CD4-positive, alpha-beta T cell treated with Interferon gamma for 1 hour (primary cell): ENCODE data around the gene FAM222A.

ENCODE experiments used
- DNase-seq: peaks from one replicate; pipeline ENCODE4 v3.0.0-alpha.2; 2020

FAM222A gene

GRCh38 chr12:109713187-109714070 lies at the start of gene FAM222A:
Gene FAM222A (plus strand): TSS chr12:109713825. CDS start chr12:109744147, 30,322 bp downstream.
- DNase-seq: peak; percentile 98

DNA sequence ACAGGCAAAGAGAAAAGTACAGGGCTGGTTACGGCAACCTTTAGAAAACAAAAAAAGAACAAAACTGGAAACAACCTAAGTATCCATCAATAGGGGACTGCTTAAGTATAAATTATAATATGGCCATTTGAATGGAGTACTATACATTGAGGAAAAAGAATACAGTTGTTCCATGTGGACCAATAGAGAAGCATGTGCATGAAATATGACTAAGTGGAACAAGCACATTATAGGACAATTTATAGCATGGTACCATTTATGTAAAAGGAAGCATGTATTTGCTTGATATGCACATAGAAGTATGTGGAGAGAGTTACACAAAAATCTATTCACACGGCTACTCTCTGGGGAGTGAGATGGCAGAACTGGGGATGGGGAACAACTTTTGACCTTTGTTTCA lies 49.2 kb upstream of the FAM222A start:
- no peak for DNase-seq

DNA sequence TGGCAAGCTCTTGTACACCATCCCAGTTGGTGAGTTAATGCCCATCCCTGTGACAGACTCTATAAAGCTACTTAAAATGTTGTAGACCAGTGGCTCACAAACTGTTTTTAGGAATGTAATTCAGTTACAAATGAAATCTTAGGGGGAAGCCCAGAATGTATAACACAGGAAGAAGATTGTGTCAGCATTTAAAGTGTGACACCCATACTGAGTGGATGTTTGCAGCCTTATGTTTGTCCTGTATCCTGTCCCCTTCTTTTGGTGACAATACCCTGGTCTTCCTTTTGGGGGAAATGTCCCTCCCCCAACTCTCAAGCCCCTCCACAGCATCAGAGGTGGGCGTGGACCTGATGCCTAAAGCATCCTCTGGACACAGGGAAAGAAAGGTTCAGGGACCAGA lies 47.6 kb upstream of the FAM222A start:
- no peak for DNase-seq

DNA sequence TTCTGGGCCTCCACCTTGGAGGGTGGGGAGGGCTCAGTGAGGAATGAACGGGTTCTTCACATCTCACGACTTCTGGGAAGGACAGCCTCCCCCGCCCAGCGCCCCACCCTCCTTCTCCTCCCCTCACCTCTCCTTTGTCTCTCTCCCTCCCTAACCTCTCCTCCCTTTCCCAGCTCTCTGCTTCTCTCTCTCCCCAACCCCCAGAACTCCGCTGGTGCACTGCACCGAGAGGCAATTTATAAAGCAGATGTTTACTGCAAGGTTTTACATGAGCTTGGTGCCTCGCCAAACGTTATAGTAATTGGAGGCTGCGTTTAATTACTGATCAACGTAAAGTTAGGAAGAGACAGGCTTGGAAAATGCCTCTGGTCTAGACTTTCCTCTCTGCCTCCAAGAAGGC lies 42.9 kb upstream of the FAM222A start:
- no peak for DNase-seq

DNA sequence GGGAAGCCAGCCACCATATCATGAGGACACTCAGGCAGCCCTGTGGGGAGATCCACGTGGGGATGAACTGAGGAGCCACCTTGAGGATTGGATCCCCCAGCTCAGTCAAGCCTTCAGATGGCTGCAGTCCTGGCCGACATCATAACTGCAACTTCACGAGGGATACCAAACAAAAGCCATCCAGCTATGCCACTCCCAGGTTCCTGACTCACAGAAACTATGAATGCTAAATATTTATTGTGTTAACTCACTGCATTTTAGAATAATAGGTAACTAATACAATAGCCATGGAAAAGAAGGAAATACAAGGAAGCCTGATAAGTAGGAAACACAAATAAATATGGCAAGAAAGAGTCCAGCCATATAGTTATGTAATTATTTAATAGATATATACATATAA lies 42.1 kb upstream of the FAM222A start:
- DNase-seq: no peak

- DNase-seq: no peak
These were observed 40.2 kb upstream of the FAM222A start for GRCh38 chr12:109673379-109673778.

DNA sequence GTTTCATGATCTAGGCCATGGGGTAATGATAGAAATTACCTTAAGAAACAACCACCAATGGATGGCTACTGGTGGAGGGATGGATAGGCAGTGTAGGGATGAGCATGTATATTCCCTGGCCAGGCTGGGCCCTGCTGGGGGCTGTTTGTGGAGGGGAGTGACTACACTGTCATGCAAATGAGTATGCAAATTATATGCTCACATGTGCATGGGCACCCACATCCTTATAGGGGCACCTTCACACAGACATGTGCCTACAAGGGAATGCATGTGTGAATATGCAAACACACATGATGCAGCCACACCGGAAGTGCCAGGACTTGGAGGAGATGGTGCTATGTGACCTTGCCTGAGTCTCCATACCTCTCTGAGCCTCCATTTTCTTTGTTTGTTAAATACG lies 39.7 kb upstream of the FAM222A start:
- DNase-seq: no peak

DNA sequence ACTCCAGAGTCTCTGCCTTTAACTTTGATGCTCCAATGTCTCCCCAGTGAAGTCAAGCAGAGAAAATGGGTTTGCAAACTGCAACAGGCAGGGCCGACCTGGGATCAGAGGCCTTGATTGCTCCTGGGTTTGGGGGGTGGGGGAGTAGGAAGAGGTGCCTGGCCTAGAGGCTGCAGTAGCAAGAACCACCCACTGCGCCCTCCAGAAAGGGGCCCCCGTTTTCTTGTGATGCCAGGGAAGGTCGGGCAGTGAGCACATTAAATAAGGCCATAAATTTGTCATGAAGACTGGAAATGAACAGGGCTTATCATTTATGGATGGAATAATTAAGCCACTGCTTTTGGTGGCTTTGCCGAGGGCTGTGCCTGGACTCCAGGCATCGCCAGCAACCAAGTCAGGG lies 38.2 kb upstream of the FAM222A start:
- DNase-seq: no peak

- no peak for DNase-seq
These were observed 36.3 kb upstream of the FAM222A start for GRCh38 chr12:109677279-109677691.

- no peak for DNase-seq
These were observed 34.9 kb upstream of the FAM222A start for GRCh38 chr12:109678719-109679118.

DNA sequence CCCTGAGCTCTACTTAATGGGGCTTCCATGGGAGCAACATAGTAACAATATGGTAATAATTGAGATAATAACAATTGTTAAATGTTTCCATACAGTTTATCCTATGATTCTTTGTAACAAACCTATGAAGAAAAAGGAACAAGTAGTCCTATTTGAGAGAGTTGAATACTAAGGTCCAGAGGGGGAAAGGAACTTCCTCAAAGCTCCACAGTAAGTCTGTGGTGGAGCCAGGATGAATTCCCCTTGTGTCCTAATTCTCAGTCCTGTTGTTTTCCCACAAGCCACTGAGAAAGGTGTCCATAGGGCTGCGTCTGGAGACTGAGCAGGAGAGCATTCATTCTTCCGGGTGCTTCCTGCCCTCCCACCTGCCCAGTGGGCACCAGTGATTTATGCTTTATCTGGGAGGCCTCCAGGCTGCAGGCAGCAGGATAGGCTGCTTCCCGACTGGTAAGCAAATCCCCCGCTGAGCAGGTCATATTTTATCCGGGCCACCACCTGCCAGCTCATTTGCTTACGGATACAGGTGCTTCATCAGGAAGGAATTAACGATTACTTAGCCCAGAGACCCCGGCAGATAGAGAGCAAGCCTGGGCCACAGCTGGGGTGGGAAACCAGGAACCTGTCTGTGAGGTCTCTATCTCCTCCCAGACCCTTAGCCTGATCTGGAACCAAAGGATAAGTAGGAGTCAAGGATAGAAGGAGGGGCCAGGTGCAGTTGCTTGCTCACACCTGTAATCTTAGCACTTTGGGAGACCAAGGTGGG lies 33.9 kb upstream of the FAM222A start:
- no peak for DNase-seq

DNA sequence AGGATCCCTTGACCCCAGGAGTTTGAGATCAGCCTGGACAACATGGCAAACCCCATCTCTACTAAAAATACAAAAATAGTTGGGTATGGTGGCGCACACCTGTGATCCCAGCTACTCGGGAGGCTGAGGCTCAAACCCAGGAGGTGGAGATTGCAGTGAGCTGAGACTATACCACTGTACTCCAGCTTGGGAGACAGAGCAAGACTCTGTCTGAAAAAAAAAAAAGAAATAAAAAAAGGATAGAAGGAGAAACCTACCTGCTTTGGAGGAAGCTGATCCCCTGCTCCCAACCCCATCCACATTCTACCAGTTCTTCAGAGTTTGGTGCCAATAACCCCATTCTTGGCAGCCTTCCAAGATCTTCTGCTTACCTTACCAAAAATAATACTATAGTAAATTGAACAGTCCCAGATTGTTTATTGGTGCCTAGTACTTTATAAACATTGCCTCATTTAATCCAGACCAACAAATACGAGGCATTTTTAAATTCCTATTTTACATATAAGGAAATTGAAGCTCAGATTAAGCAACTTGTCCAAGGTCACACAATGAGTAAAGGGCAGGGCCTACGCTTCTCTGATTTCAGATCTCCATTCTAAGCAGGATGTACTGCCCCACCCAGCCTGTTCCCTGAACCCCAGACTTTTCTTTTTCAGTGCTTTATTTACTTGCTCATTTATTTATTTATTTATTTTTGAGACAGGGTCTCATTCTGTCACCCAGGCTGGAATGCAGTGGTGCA lies 33.2 kb upstream of the FAM222A start:
- no peak for DNase-seq

DNA sequence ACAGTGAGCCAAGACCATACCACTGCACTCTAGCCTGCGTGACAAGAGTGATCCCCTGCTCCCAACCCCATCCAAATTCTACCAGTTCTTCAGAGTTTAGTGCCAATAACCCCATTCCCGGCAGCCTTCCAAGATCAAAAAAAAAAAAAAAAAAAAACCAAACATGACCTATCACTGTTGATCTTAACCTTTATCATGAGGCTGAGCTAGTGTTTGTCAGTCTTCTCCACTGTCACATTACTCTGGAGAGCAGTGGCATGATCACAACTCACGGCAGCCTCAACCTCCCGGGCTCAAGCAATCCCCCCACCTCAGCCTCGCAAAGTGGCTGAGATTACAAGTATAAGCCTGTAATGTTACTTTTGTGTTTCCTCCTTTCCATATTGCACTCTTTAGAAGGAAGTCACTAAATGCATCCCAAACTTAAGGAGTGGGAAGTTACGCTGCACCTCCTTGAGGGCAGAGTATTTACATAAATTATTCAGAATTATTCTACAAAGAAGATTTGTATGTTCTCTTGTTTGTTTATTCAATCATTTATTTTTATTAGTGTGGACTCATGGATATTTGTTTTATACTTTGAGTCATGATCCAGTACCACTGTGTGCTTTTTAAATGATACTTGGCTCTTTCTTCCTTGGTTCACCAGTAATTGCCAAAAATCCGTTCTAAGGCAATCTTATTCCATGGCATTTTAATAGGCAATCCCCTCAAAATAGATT lies 31.5 kb upstream of the FAM222A start:
- no peak for DNase-seq

DNA sequence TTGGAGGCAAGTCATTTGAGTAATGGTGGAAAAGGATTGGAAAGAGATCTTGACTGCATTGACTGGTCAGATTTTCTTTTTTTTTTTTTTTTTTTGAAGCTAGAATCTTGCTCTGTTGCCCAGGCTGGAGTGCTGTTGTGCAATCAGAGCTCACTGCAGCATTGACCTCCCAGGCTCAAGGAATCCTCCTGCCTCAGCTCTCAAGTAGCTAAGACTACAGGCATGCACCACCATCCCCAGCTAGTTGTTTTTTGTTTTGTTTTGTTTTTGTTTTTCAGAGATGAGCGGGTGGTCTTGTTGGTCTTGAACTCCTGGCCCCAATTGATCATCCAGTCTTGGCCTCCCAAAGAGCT lies 30.9 kb upstream of the FAM222A start:
- no peak for DNase-seq

GRCh38 chr12:109683316-109683715 lies 30.3 kb upstream of the FAM222A start:
- DNase-seq: no peak

- no peak for DNase-seq
These were observed 27.8 kb upstream of the FAM222A start for GRCh38 chr12:109685574-109686447.

GRCh38 chr12:109686523-109686922 lies 27.1 kb upstream of the FAM222A start:
- DNase-seq: no peak

GRCh38 chr12:109687250-109687649 lies 26.4 kb upstream of the FAM222A start:
- no peak for DNase-seq

- no peak for DNase-seq
These were observed 24.2 kb upstream of the FAM222A start for GRCh38 chr12:109689426-109689825.

- no peak for DNase-seq
These were observed 20.5 kb upstream of the FAM222A start for GRCh38 chr12:109693160-109693559.

DNA sequence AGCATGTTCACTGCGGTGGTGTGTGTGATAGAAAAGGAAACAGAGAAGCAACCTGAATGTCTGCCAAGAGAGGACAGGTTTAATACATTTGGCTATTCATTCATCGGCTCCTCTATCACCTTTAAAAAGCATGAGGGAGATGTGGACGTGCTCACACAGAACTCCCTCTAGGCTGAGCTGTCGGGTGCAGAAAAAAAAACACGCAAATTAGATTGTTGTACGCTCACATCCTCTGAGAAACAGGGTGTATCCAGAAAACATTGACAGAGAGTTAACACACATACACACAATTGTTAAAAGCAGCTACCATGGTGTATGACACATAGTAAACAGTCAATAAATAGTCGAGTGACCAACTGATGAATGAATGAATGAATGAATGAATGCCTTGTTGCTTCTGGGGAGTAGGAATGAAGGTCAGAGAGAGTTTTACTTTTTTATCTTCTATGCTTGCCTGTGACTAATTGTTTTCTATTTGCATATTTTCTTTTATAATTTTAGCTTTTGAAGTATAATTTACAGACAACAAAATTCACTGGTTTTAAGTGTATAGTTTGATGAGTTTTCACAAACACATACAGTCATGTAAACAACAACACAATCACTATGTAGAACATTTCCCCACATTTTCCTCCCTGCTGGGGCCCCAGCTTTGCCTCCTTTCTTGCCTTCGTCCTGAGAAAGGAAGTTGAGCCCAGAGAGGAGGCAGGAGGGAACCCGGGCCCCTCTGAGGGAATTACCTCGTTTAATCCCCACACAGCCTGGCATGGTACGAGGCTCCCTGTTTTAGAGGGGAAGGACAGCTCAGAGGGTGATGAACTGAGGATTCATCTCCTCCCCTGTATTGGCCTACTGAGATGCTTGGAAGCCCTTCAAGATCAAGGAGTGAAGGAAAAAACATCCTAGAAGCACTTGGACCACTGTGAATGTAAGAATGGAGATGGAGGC lies 19.7 kb upstream of the FAM222A start:
- DNase-seq: no peak
